Keratinocyte (primary cell): Measurements from ENCODE around the gene TXNL4A. TPM values are rescaled to one million over a fixed set of nuclear protein-coding genes. Genes with fewer than 3 reads are reported as not detected.

Experiments
- DNase-seq: peaks from one replicate; pipeline ENCODE4 v3.0.0-alpha.2; 2011; ENCODE audit warnings: low read depth, missing footprints, low spot score
- FAIRE-seq: peaks from 2 replicates; lab custom pipeline; 2011; peaks lifted over from hg19 to GRCh38; lab: Jason Lieb, UNC
- H2AFZ ChIP-seq: 2 replicates; pipeline ENCODE4 v1.6.0; 2012; ENCODE audit warnings: low read length, control low read depth, inconsistent platforms; ENCODE audit not compliant: control insufficient read depth
- H3K27ac ChIP-seq: 2 replicates; pipeline ENCODE4 v1.5.1; 2011; ENCODE audit warnings: low read length; ENCODE audit not compliant: control insufficient read depth, insufficient read depth
- H3K27me3 ChIP-seq: 3 replicates; pipeline ENCODE4 v1.6.0; 2011; ENCODE audit warnings: low read length; ENCODE audit not compliant: control insufficient read depth, insufficient read depth; ENCODE audit errors: extremely low read depth
- H3K36me3 ChIP-seq, 2 experiments: 2 replicates in 1 of 2; 3 replicates in 1 of 2; pipeline ENCODE4 v1.5.1; 2011; ENCODE audit warnings: low read length in 2 of 2, mild to moderate bottlenecking in 1 of 2; ENCODE audit not compliant: control insufficient read depth in 2 of 2, insufficient read depth in 2 of 2; ENCODE audit errors: extremely low read depth in 1 of 2
- H3K4me1 ChIP-seq: 3 replicates; pipeline ENCODE4 v1.5.1; 2011; ENCODE audit warnings: low read length; ENCODE audit not compliant: control insufficient read depth, insufficient read depth; ENCODE audit errors: extremely low read depth
- H3K4me2 ChIP-seq: 3 replicates; pipeline ENCODE4 v1.6.0; 2011; ENCODE audit warnings: low read depth, low read length; ENCODE audit not compliant: control insufficient read depth, insufficient read depth; ENCODE audit errors: extremely low read depth
- H3K4me3 ChIP-seq, 3 experiments: fragments of 200-600 bp in 1 of 3; sonication (generic) in 1 of 3; 2 replicates in 2 of 3; 3 replicates in 1 of 3; pipeline ENCODE4 v1.5.1; 2011 to 2016; ENCODE audit warnings: low read length in 3 of 3, mild to moderate bottlenecking in 3 of 3, control low read depth in 2 of 3, inconsistent platforms in 1 of 3, low read depth in 1 of 3, mixed read lengths in 1 of 3, mixed run types in 1 of 3, moderate library complexity in 1 of 3; ENCODE audit not compliant: control insufficient read depth in 2 of 3, insufficient read depth in 2 of 3; ENCODE audit errors: extremely low read depth in 1 of 3
- H3K79me2 ChIP-seq: 2 replicates; pipeline ENCODE4 v1.6.0; 2012; ENCODE audit warnings: low read length; ENCODE audit not compliant: control insufficient read depth, insufficient read depth
- H3K9ac ChIP-seq: 3 replicates; pipeline ENCODE4 v1.6.0; 2011; ENCODE audit warnings: low read length; ENCODE audit not compliant: control insufficient read depth, insufficient read depth; ENCODE audit errors: extremely low read depth
- H3K9me1 ChIP-seq: 3 replicates; pipeline ENCODE4 v1.6.0; 2011; ENCODE audit warnings: low read length; ENCODE audit not compliant: control insufficient read depth, insufficient read depth; ENCODE audit errors: extremely low read depth
- H3K9me3 ChIP-seq: 2 replicates; pipeline ENCODE4 v1.5.1; 2012; ENCODE audit warnings: low read depth, low read length; ENCODE audit not compliant: control insufficient read depth
- H4K20me1 ChIP-seq: 3 replicates; pipeline ENCODE4 v1.6.0; 2011; ENCODE audit warnings: low read length; ENCODE audit not compliant: control insufficient read depth, insufficient read depth; ENCODE audit errors: extremely low read depth
- CTCF ChIP-seq, 3 experiments: IDR thresholded peaks in 1 of 3; conservative IDR thresholded peaks in 1 of 3; optimal IDR thresholded peaks in 1 of 3; 2 replicates in 2 of 3; 3 replicates in 1 of 3; pipeline versions ENCODE3 to v1.5.1; 2011; ENCODE audit warnings: low read length in 3 of 3, mild to moderate bottlenecking in 3 of 3, moderate library complexity in 2 of 3, control low read depth in 1 of 3, inconsistent platforms in 1 of 3; ENCODE audit not compliant: insufficient read depth in 2 of 3; ENCODE audit errors: extremely low read depth in 1 of 3
- EZH2 ChIP-seq: IDR thresholded peaks from one replicate; pipeline ENCODE4 v1.6.1; 2012; ENCODE audit warnings: inconsistent platforms, mild to moderate bottlenecking, low read length, moderate library complexity
- dilution Hi-C: fragments of 300-500 bp; cut with MboI; formaldehyde crosslinking; loops from one replicate; pipeline ENCODE4 v1.7.0; 2020; ENCODE audit warnings: low sequenced_read_pairs; ENCODE audit not compliant: extremely low pct_ligation_motif_present
- polyA plus RNA-seq, 5 experiments: library from polyadenylated mRNA; depleted of rRNA in 3 of 5; stranded (reverse) in 3 of 5; stranded (forward) in 1 of 5; unstranded in 1 of 5; fragments of >200 nt; gene quantifications; 1 replicate in 1 of 5; 2 replicates in 3 of 5; 3 replicates in 1 of 5; pipeline versions ENCODE4 v1.2.1 to v1.2.3, GENCODE V29; 2011 to 2012; ENCODE audit warnings: missing spikeins in 2 of 5, low read depth in 1 of 5, low replicate concordance in 1 of 5

The TXNL4A gene
- polyA plus RNA-seq, 1 donor (not counting 4 experiments of a cell fraction or from before 2014, with no cell fraction given): 142 TPM

GRCh38 chr18:79940126-79940813 is 48.1 kb downstream of the TXNL4A start:
- FAIRE-seq (no peak), DNase-seq (no peak)
- no peak overlapping the region for H2AFZ ChIP-seq
- H3K79me2 ChIP-seq: peaks cover 92% of the 10 kb centered on the region
- H3K9ac ChIP-seq: no peak overlapping the region
- peaks cover 23 to 25% of the 10 kb centered on the region in 2 experiments for H3K36me3 ChIP-seq
- peaks cover 5% of the 10 kb centered on the region for H4K20me1 ChIP-seq
- H3K9me1 ChIP-seq: no peaks in the 10 kb centered on the region
- H3K4me1 ChIP-seq: peaks cover 6% of the 10 kb centered on the region
- no peak overlapping the region for H3K4me2 ChIP-seq
- dilution Hi-C loops: no loop called here
- no peak overlapping the region for H3K27ac ChIP-seq
- TF ChIP-seq CTCF (optimal IDR thresholded peaks at IDR 0.05 in 1 of 3, IDR thresholded peaks at IDR 0.05 in 1 of 3, conservative IDR thresholded peaks at IDR 0.05 in 1 of 3; ENCODE audit: extremely low read depth in 1 of 3, insufficient read depth in 2 of 3, low read length in 3 of 3): no peak
- TF ChIP-seq EZH2: no peak
- no peak overlapping the region for H3K4me3 ChIP-seq
- H3K27me3 ChIP-seq: no peaks in the 10 kb centered on the region
- peaks cover 2% of the 10 kb centered on the region for H3K9me3 ChIP-seq

GRCh38 chr18:79939096-79939495 is 49.3 kb downstream of the TXNL4A start:
- H3K9me1 ChIP-seq: no peaks in the 10 kb centered on the region
- H3K9me3 ChIP-seq: peaks cover 5% of the 10 kb centered on the region
- peaks cover 92% of the 10 kb centered on the region for H3K79me2 ChIP-seq
- FAIRE-seq (no peak), DNase-seq (no peak)
- no peak overlapping the region for H3K27ac ChIP-seq
- no peak overlapping the region for H3K4me2 ChIP-seq
- H3K4me1 ChIP-seq: peaks cover 6% of the 10 kb centered on the region
- H4K20me1 ChIP-seq: peaks cover 5% of the 10 kb centered on the region
- H3K27me3 ChIP-seq: no peaks in the 10 kb centered on the region
- dilution Hi-C loops: no loop called here
- no peak overlapping the region for H3K9ac ChIP-seq
- H3K4me3 ChIP-seq: no peak overlapping the region
- TF ChIP-seq EZH2 (no peak), CTCF (optimal IDR thresholded peaks at IDR 0.05 in 1 of 3, IDR thresholded peaks at IDR 0.05 in 1 of 3, conservative IDR thresholded peaks at IDR 0.05 in 1 of 3; ENCODE audit: extremely low read depth in 1 of 3, insufficient read depth in 2 of 3, low read length in 3 of 3) (no peak)
- H3K36me3 ChIP-seq: peaks cover 26 to 34% of the 10 kb centered on the region in 2 experiments
- no peak overlapping the region for H2AFZ ChIP-seq
